CD4-positive, alpha-beta T cell (primary cell): ENCODE data around the gene HORMAD2. TPM values are rescaled to one million over a fixed set of nuclear protein-coding genes. Genes with fewer than 3 reads are reported as not detected.
"Not testable (repeated sequence)": the region's sequence is repeated elsewhere in the genome, so short reads cannot be mapped to it uniquely, and the experiment has no call there.

ENCODE experiments used
- ATAC-seq: fragments of 200-7000 bp; cut with Tn5 transposase; one replicate; pipeline ENCODE4 v1.10.0; 2022; ENCODE audit warnings: mild to moderate bottlenecking; ENCODE audit not compliant: poor library complexity
- CTCF ChIA-PET: fragments of 350-600 bp; sonication (Branson Sonifier 250); formaldehyde crosslinking; loops from one replicate; lab custom pipeline; 2021; ENCODE audit warnings: antibody characterized with exemption, inconsistent platforms; lab: Charles Lee
- POLR2A ChIA-PET: fragments of 350-600 bp; sonication (Branson Sonifier 250); formaldehyde crosslinking; loops from one replicate; lab custom pipeline; 2021; ENCODE audit warnings: antibody characterized with exemption, inconsistent platforms; lab: Charles Lee
- DNase-seq, 14 experiments: peaks; one replicate each; pipeline ENCODE4 v3.0.0-alpha.2; 2013 to 2020; ENCODE audit warnings: mixed read lengths in 2 of 14
- H3K27ac ChIP-seq, 2 donors: one replicate each; pipeline versions ENCODE4 v1.5.1 to v1.7.0; 2013; ENCODE audit warnings: low read length in 2 of 2, low read depth in 1 of 2, mild to moderate bottlenecking in 1 of 2
- H3K27me3 ChIP-seq, 2 experiments: 1 replicate in 1 of 2; 2 replicates in 1 of 2; pipeline versions ENCODE4 v1.6.1 to v1.7.0; 2013; ENCODE audit warnings: low read length in 2 of 2, control low read depth in 1 of 2, mild to moderate bottlenecking in 1 of 2, moderate library complexity in 1 of 2; ENCODE audit not compliant: insufficient read depth in 2 of 2, control insufficient read depth in 1 of 2
- H3K36me3 ChIP-seq: one replicate; pipeline ENCODE4 v1.6.1; 2013; ENCODE audit warnings: low read length, control low read depth; ENCODE audit not compliant: insufficient read depth
- H3K4me1 ChIP-seq: one replicate; pipeline ENCODE4 v1.6.1; 2013; ENCODE audit warnings: low read length, control low read depth; ENCODE audit not compliant: insufficient read depth
- H3K4me3 ChIP-seq: one replicate; pipeline ENCODE4 v1.5.1; 2013; ENCODE audit warnings: mild to moderate bottlenecking, low read length, moderate library complexity
- H3K9me3 ChIP-seq, 2 experiments: 1 replicate in 1 of 2; 2 replicates in 1 of 2; pipeline versions ENCODE4 v1.6.1 to v1.7.0; 2013; ENCODE audit warnings: low read length in 2 of 2, mild to moderate bottlenecking in 2 of 2, control low read depth in 1 of 2, moderate library complexity in 1 of 2; ENCODE audit not compliant: control insufficient read depth in 1 of 2, insufficient read depth in 1 of 2
- H3K27ac Mint-ChIP-seq: one replicate; pipeline ENCODE4 v1.8.0; 2020; ENCODE audit warnings: mixed read lengths
- H3K27me3 Mint-ChIP-seq: one replicate; pipeline ENCODE4 v1.8.0; 2021; ENCODE audit warnings: mixed read lengths
- H3K36me3 Mint-ChIP-seq: one replicate; pipeline ENCODE4 v1.8.0; 2021; ENCODE audit warnings: low read depth, mixed read lengths
- H3K4me1 Mint-ChIP-seq: one replicate; pipeline ENCODE4 v1.8.0; 2021; ENCODE audit warnings: low read depth, mixed read lengths
- H3K4me3 Mint-ChIP-seq: one replicate; pipeline ENCODE4 v1.8.0; 2020; ENCODE audit warnings: mild to moderate bottlenecking, mixed read lengths
- H3K9me3 Mint-ChIP-seq: one replicate; pipeline ENCODE4 v1.8.0; 2020; ENCODE audit warnings: mixed read lengths
- CTCF ChIP-seq: fragments of 200-600 bp; IDR thresholded peaks from one replicate; pipeline ENCODE4 v1.8.0; 2022; ENCODE audit warnings: antibody characterized with exemption, mild to moderate bottlenecking
- intact Hi-C, 2 experiments: fragments of 100-400 bp; cut with DNase I in 1 of 2; cut with micrococcal nuclease in 1 of 2; formaldehyde crosslinking; loops; one replicate each; pipeline versions ENCODE4 v1.15.1 to v1.9.0; 2023 to 2025; cut with DNase I, micrococcal nuclease
- total RNA-seq, 174 experiments: library from RNA in 2 of 174; stranded (reverse) in 2 of 174; gene quantifications; one replicate each; pipeline ENCODE4 v1.2.3 and lab custom pipeline; 2021 to 2026

HORMAD2 gene
- total RNA-seq, 2 experiments from 2014 or later: not detected

DNA sequence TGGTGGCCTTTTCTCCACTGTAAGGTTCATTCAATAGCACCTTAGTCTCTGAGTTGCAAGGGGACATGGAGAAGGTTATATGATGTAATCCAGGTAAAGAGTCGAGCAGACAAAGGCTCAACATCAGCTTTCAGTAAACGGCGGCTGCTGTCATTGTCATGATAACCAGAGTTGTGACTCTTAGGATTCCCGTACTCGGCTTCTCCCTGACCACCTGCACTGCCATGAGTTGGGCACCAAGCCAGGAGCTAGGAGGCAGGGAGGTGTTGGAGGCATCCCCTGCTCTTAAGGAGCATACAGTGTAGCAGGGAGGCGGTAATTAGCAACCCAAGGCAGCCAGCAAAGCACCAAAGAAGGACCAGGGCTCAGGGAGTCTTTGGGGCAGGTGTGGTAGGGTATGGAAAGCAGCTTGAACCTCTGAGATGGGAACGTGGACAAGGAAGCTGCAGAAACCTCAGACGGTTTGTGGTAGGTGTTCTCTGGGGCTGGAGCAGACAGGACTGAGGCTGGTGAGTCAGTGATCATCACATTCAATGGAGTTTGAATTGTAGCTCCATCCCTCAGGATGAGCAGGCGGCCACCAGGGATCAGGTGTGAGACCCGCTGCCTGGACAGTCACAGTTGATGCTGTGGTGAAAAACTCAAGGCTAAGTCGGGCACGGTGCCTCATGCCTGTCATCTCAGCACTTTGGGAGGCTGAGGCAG lies 134.6 kb downstream of the HORMAD2 start:
- no peaks in the 10 kb centered on the region for H3K27me3 Mint-ChIP-seq

GRCh38 chr22:30216272-30216671 lies 136.0 kb downstream of the HORMAD2 start:
- H3K4me1 Mint-ChIP-seq: peaks cover 35% of the 10 kb centered on the region
- DNase-seq, H3K27ac Mint-ChIP-seq, H3K27ac ChIP-seq, CTCF ChIA-PET, ATAC-seq, H3K4me3 Mint-ChIP-seq, intact Hi-C loops, H3K27me3 Mint-ChIP-seq, H3K36me3 ChIP-seq, H3K9me3 Mint-ChIP-seq, H3K4me3 ChIP-seq, POLR2A ChIA-PET, H3K9me3 ChIP-seq, H3K36me3 Mint-ChIP-seq, H3K27me3 ChIP-seq: not testable (repeated sequence)
- H3K4me1 ChIP-seq: peaks cover 38% of the 10 kb centered on the region

More for the DNA sequence above, 134.6 kb downstream of the HORMAD2 start:
- no peak for TF ChIP-seq CTCF
- ChIA-PET CTCF (no interaction called here), POLR2A (no interaction called here)
- no peak for ATAC-seq
- Histone ChIP-seq H3K36me3 (no peaks in the 10 kb centered on the region), H3K27ac (no peak overlapping the region), H3K4me1 (peaks cover 23% of the 10 kb centered on the region), H3K9me3 (no peaks in the 10 kb centered on the region), H3K4me3 (no peak overlapping the region), H3K27me3 (no peaks in the 10 kb centered on the region)
- DNase-seq: no peak
- no peaks in the 10 kb centered on the region for H3K36me3 Mint-ChIP-seq
- H3K27ac Mint-ChIP-seq: no peak overlapping the region
- H3K4me1 Mint-ChIP-seq: peaks cover 25% of the 10 kb centered on the region
- no peaks in the 10 kb centered on the region for H3K9me3 Mint-ChIP-seq
- H3K4me3 Mint-ChIP-seq: no peak overlapping the region
- intact Hi-C loops: no loop called here

GRCh38 chr22:30216710-30217109 lies 136.4 kb downstream of the HORMAD2 start:
- H3K4me1 ChIP-seq: peaks cover 42% of the 10 kb centered on the region

More at GRCh38 chr22:30216710-30217109, 136.4 kb downstream of the HORMAD2 start:
- Histone ChIP-seq H3K36me3 (no peaks in the 10 kb centered on the region), H3K4me3 (no peak overlapping the region), H3K9me3 (no peaks in the 10 kb centered on the region), H3K27ac (no peak overlapping the region), H3K27me3 (no peaks in the 10 kb centered on the region)
- peaks cover 40% of the 10 kb centered on the region for H3K4me1 Mint-ChIP-seq
- no peak for TF ChIP-seq CTCF
- H3K27ac Mint-ChIP-seq: no peak overlapping the region
- DNase-seq (no peak), ATAC-seq (no peak)
- no peaks in the 10 kb centered on the region for H3K27me3 Mint-ChIP-seq
- H3K9me3 Mint-ChIP-seq: no peaks in the 10 kb centered on the region
- intact Hi-C loops: no loop called here
- H3K4me3 Mint-ChIP-seq: no peak overlapping the region
- POLR2A ChIA-PET: no interaction called here
- CTCF ChIA-PET: no interaction called here
- no peaks in the 10 kb centered on the region for H3K36me3 Mint-ChIP-seq
